Measurements from ENCODE around the gene SORCS1. TPM values are rescaled to one million over a fixed set of nuclear protein-coding genes. Genes with fewer than 3 reads are reported as not detected.

The SORCS1 gene
- total RNA-seq, 1 donor from 2014 or later: not detected

DNA sequence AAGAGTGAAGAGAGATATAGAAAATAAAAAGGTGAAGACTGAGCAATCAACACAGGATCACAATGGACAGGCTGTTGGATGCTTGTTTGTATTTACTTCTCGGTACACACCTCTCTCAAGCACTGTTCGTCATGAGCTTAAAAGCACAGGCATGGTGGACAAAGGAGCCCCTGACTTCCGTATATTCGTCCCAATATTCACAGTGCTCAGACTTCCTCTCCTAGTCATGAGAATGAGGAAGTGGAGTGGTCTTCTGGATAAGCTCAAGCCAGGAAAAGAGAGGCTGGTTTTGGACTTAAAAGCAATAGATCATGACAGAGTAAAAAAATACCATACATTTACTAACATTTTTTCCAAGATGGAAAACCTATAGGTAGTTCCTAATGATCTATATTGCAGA, 172.5 kb downstream of the SORCS1 start:
- no peak for DNase-seq (ENCODE audit: low read depth in 2 of 2)

DNA sequence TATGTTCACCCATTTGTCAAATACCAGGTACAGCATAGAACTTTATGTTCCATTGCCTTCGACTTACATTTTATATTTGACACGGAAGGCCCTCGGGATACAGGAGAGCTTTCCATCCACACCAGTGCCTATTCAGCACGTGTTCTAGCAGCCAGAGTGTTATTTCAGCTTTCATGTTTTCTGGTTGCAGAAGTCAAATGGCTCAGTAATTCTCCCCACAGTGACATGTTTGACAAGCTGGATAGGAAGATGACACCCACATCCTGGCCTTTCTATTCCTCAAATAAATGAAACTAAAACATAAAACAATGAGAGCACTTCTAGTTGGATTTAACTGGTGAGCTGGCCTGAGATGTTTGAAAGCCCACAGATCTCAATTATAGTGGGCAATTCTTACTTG, 173.4 kb downstream of the SORCS1 start:
- no peak for DNase-seq (ENCODE audit: low read depth in 2 of 2)

DNA sequence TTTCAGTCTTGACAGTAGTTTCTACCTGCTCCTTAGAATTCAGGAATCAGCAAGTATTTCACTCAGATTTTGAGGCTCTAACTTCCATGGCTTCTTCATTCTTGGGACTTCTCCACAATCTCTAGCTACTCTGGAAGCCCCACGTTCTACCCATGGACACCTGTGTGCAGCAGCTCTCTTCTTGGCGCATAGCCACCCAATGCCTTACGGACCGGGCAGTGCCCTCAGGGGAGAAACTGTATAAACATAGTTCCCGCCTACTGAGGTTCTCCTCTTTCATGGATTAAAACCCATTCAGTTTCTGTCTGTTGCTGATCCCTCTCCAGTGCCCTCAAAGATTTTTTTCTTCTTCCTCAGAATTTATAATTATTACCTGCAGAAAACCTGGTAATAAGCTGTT, 177.1 kb downstream of the SORCS1 start:
- no peak for DNase-seq (ENCODE audit: low read depth in 2 of 2)

DNA sequence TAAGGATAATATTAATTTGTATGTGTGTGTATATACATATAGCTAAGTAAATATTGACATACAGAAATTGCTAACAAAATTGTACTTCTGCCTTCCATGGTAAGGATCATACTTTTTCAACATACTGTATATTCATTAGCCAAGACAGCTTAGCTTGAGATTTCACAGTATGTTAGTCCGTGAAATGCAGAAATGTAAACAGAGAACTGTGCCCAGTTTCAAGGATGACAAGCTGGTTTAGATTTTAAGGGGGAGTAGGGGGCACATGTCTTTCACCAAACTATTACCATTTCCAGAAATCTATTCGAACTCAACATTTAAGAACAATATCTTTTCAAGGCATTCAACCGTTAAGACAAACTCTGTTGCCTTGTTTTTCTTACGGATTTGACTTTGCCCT, 182.2 kb downstream of the SORCS1 start:
- no peak for DNase-seq (ENCODE audit: low read depth in 2 of 2)

DNA sequence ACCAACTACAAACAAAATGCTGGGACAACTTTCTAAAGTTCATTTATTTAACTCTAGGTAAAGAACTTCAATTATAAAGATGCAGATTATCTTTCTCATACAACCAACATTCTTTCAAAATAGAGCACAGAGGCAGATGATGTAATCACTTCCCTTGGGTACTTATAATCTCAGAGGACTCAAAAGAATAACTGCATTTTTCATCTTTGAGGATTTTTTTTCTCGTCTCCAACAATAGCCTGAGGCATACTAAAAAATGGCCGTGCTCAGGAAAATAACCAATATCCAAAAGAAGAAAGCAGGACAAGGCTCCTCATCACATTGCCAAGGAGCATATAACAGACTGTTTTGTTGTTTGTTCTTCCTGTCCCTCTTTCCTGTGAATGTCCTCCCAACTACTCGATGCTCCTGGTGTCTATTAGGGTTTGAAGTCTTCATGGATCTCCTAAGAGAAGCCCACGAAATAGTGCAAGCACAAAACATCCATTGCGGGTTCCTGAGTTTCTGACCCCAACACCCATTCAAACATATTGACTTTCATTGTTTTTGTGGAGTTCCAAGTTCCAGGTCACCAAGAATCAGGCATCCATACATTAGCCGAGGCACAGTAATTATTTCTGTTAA, 182.9 kb downstream of the SORCS1 start:
- no peak for DNase-seq (ENCODE audit: low read depth in 2 of 2)

DNA sequence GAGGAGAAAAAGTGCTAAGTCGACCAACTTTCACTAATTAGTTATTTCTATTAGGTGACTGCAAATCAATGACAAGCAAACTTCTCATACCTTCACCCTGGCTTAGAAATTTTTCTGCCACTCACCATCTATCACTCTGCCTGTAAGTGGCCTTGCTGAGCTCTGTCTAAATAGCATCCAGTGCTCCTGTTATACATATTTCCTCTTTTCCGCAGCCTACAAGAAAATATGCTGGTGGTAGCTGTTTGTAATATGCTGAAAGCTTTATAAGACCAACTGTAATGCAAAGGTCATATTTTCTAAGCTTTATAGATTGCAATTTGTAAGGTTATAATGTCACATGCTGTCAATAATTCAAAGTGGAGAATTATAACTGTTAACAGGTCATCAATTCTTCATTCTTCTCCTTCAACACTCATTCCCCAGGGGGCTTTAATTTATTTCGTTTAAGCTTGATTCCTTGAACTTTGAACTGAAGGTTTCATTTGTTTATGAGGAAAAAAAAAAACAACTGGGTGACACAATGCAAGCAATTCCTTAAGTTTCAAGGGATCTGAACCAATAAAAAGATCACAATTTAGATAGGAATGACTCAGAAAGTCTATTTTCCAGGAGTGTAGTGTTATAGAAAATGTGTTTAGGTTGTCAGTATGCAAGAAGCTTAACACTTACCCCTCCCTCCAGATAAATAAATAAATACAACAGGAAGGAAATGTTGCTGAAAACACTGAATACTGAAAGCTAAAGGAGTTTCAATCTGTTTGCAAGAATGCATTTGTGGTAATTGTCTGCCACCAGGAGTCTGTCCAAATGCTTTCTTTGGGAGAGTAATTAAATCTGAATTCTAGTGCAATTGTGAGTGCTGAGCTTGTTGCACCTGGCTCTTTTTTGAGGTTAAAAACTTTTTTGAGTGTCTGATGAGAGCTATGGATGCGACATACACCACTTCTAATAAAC, 183.7 kb downstream of the SORCS1 start:
- DNase-seq (ENCODE audit: low read depth in 2 of 2): no peak

DNA sequence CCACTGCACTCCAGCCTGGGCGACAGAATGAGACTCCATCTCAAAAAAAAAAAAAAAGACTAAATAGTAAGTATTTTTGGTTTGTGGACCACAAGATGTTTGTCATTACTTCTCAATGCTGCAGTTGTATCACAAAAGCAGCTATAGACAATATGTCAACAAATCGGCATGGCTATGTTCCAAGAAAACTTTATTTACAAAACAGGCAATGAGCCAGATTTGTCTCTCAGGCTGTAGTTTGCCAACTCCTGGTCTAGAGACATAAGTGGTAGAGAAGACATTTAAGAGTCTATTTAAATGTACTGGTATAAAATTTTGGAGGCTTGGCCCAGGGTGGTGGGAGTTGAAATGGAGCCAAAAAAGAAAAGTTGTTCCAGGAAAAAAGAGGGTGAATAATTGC, 185.8 kb downstream of the SORCS1 start:
- DNase-seq (ENCODE audit: low read depth in 2 of 2): no peak

DNA sequence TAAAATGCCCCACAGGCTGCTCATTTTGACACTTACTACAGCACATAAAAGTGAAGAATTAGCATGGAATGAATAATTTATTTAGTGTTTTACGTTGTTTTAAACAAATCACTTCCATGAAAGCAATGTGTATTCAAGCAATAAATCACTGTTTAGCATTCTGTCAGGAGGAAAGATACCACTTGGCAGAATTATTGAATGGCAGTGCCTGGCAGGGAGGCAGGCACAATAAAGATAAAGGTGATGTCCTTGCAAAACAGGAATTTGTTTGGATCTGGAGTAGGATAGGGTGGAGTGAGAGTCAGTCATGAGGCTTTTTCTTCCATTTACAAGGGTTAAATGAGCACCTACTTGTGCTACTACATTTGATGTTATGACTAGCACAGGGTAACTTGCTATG, 190.8 kb downstream of the SORCS1 start:
- no peak for DNase-seq (ENCODE audit: low read depth in 2 of 2)

DNA sequence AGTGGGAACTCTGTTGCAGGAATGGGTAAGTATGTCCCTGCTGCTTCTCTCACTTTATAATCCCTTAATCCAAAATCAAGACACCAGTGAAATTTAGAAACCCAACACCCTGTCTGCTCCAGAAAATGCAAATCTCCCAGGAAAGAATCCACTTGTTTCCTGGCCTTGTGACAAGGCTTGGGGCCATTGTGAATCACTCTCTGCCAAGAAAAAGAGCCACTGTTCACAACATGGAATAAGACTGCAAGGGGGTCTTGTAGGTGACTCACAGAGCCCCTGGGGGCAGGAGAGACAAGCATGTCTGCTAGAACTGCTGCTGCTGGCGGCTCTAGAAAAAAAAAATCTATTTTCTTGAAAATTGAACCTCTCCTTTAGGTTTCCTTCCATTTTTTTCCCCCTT, 191.2 kb downstream of the SORCS1 start:
- no peak for DNase-seq (ENCODE audit: low read depth in 2 of 2)

DNA sequence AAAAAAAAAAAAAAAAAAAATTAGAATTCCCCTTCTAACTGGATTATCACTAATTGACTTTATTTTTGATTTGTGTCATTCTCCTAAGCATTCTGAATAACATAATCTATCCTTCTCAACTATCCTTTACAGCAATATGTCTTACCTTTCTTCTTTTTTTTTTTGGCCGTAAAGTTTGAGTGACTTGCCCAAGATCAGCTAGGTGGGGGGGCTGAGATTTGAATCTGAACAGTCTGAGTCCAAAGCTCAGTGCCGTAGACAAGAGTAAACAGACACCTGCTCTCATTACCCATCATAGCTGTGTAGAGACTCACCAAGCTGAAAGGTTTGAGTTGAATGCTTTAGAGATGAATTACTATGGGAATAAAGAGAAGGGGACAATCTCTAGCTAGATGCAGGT, 192.1 kb downstream of the SORCS1 start:
- no peak for DNase-seq (ENCODE audit: low read depth in 2 of 2)

DNA sequence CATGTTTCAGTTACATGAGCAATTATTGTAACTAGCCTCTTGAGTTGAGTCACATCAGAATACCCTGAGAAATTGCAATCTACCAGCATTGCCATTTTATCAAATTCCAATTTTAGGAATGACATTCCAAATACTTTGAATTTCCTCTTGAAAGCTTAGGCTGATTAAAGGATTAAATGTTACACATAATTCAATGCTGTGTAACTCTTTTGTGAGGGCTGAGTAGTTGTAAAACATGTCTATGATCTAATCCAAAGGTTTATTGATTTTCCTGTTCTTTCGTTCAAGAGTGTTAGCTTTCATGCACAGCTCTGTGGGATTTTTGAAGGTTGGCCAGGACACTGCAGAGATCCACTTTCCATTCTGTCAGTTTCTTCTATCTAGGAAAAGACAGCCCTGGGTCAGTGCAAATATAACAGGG, 193.1 kb downstream of the SORCS1 start:
- no peak for DNase-seq (ENCODE audit: low read depth in 2 of 2)

DNA sequence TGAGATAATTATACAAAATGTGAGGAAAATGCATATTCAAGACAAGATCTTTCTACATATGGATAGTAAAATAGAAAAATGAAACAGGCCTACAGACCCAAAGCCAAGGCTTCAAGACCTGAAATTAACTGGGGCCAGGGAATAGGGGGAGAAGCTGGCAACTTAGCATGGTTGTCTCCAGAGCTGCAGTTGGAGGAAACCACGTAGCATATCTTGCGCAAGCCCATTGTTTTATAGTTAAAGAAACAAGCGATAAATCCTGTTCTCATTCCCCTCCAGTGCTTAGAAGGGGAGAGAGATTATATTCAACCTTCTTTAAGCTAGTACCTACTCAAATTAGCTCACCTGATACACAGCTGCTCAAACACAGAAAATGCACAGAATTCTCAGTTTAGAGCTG, 197.1 kb downstream of the SORCS1 start:
- DNase-seq (ENCODE audit: low read depth in 2 of 2): no peak

DNA sequence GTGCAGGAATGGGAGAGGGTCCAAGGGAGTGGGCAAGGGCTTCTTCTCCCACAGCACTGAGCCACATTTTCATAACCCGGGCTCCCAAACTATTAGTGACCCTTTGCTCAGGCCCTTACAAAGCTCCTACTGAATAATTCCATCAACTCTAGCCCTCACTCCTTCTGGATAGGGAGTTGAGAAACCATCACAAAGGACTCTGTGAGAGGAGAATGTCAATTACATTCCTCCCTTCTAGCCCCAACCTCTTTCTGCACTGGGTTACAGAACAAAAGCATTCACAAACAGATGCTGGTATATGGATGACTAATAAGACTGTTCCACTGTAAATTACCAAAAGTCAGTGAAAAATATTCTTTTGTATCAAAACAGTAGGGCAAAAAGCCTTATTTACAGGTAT, 203.7 kb downstream of the SORCS1 start:
- no peak for DNase-seq (ENCODE audit: low read depth in 2 of 2)

DNA sequence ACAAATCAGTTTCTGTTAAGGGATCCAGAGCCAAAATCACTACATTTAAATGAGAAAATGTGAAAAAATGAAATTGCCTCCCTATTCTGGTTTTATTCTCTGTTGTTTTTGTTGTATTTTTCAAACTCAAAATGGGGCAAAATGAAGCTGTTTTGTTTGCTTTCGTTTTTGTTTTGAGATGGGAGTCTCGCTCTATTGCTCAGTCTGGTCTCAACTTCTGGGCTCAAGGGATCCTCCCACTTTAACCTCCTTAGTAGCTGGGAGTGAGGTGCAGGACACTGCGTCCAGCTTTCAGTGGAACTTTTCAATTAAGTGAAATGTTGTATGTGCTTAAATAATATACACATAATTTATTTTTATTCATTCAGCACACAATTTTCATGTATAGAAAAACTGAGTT, 205.0 kb downstream of the SORCS1 start:
- DNase-seq (ENCODE audit: low read depth in 2 of 2): no peak

DNA sequence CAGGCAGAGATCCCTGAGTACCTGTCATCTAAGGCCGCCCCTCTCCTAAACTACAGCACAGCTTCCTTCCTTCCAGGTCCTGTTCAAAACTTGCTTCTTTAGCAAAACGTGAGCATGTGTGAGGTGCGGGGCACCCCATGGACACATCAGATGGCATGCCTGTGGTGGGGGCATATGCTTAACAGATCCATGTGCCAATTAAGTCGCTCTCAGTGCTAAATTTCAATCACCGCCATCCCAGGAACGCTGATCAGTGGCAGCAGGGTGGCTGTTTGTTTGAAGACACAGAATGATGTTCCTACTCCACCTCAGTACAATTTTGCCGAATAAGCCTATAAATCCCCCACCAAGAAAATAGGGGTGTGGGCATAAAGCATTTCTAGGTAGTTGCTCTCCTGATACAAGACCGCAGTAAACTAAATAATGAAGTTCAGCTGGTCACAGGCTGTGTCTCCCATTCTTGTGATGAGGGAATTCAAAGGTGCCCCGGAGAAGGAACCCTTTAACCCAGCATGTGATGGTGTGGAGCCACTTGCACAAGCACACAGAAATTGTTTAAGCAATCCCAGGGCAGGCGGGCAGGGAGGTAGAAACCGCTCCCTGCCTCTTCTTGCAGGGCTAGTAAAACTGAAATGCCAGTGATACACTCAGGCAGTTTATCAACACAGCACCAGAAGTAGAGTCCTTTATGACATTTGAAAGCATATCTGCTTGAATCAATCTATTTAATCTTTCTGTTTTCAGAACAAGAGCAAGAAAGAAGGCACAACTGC, 205.7 kb downstream of the SORCS1 start:
- no peak for DNase-seq (ENCODE audit: low read depth in 2 of 2)

DNA sequence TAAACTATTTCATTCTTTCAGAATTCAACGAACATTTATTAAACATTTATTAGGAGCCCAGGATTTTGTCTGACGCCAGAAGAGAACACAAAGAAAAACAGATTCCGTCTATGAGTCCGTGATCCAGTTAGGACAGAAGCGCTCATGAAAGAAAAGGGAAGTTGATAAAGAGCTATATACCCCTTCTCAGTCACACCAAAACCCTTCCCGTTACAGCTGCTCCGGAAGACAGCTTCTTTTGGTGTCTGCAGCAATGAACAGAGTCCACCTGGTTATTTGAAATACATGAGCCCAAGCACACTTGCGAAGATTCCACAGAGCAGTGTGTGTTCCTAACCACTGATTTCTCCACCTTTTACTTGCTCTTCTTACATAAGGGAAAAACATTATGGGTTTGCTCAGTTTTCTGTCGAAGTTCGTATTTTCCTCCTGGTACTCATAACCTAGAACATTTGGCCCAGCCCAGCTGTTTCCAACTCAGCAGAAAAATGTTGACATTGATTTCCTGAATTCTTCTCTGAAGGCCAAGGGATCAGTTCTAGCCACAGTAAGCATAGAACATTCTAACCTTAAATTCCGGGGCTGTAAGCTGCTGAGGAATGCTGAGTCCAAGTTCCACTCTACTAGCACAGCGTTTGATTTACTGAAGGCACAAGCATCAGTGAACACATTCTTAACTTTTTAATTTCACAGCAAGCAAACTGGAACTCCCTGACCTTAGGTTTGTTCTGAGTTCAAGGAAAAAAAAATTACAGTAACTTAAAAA, 206.5 kb downstream of the SORCS1 start:
- no peak for DNase-seq (ENCODE audit: low read depth in 2 of 2)

DNA sequence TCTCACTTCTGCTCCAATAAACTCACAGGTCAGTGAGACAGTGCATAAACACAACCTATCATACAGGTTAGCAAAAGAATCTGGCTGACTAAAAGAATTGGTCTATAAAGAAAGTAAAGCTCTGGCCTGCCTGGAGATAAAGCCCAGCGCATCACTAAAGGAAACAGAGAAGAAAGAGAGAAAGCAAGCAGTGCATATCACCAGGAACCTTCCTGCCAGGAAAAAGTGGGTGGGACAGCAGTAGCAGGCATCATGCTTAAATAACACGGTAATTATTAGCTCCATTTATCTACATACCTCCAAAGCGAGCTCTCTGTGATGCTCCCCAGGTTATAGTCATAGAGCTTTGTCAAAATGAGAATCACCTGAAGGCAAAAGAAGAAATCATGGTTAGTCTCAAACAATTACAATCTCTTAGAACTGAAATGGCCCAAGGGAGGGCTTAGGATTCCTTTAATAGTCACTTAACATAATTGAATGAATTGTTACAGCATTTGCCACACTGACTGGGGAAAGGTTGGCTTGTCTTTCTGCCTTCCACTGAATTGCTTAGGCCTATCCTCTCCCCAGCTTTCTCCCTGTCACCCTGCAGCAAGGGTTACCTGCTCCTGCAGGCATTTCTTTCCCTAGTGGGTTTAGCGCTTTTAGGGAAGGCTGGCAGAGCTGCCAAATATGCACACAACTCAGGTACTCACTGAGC, 208.1 kb downstream of the SORCS1 start:
- DNase-seq (ENCODE audit: low read depth in 2 of 2): no peak

DNA sequence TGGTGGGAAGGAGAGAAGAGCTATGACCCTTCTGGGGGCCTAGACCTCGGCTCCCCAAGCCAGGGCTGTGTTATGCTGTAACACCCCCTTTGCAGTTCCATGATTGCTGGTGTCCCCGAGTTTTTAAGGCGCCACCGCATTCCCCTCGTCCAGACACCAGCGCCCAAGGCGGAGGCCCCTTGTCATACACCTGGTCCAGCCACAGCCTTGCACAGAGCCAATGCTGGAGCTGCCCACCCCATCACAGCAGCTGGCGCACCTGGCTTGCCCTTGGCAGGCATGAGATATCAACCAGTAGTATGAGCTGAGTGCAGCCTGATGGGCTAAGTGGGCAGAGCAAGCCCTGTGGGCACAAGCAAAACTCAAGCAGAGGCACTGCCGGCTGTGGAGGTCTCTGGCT, 209.4 kb downstream of the SORCS1 start:
- DNase-seq (ENCODE audit: low read depth in 2 of 2): no peak

DNA sequence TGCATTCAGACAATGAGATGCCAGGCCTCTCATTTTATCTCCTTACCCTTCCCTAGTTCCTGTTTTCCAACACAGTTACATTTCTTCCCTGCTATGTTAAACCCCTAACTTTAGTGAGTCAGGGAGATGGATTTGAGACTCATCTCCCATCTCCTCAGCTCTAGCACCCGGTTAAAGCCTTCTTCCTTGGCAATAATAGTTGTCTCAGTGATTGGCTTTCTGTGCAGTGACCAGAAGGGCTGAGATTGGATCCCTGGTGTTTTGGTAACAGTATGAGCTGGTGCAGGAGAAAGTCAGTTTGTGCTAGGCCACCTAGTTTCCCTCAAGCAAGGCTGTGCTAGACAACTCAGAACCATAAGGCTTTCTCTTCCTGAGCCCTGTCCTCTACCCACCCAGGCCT, 212.5 kb downstream of the SORCS1 start:
- no peak for DNase-seq (ENCODE audit: low read depth in 2 of 2)

DNA sequence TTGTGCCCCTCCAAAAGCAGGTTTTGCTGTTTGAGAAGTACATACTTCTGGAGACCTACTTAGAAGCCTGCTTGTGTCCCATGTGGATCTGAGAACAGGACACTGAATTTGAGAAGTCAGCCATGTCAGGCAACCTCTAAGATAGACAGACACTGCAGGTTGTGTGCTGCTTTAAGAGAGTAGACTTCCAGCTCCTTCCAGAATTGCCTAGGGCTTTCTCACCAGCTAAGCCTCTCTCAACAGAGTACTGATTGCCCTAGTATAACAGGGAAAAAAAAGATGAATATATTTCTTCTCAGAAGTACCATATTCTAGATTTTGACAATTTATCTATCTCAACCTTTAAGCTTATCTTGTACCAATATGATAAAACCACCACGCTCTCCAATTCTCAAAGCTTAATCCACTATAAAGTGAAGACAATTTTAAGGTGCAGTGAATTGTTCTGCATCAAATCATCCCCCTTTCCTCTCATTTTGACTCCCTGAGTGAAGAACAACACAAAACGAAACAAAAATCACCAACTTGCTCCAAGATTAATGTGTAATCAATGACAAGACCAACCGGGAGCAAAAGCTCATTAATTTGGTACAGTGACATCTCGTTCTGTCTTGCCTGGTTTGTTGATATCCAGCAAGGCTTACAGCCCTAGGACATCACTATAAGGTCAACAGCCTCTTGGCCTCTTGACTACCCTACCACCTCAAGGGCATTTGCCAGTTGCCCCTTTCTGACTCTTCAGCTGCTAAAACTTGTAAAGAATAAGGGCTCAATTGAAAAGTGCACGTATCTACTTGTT, 214.6 kb downstream of the SORCS1 start:
- DNase-seq (ENCODE audit: low read depth in 2 of 2): no peak

Data from dermis microvascular lymphatic vessel endothelial cell (primary cell).